Measurements from ENCODE around the gene VWF.

- TF ChIP-seq POLR2A (IDR thresholded peaks at IDR 0.05) (no peak), CTCF (IDR thresholded peaks at IDR 0.05) (no peak)
Observed at GRCh38 chr12:6034596-6034995, 89.9 kb downstream of the VWF start.
